ENCODE data around the gene EXOC6B.

Gene EXOC6B

DNA sequence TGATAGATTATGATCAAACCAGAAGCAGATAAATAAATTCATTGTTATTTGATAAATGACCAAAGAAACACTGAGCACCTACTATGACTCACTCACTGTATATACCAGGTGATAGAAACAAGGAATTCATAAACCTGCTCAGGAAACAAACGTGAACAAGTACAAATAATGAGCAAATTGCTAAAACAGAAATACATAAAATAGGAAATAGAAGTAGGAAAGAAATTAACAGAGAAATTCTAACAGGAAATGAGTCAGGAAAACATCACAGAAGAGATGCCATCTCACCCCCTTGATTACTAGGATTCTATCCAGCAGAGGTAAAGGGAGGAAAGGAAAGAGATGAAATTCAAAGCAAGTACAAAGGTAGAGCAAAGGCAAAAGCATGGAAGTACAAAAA is 31.3 kb downstream of the EXOC6B start:
- no peaks in the 10 kb centered on the region for H3K27me3 ChIP-seq (replicated peaks; ENCODE audit: insufficient read depth, low read length)
- no peak for DNase-seq
- H3K9me2 ChIP-seq (replicated peaks; ENCODE audit: insufficient read depth, low read length), result no peaks in the 10 kb centered on the region
- H3K27ac ChIP-seq (ENCODE audit: low read length), result no peak overlapping the region
- no peak overlapping the region for H3K9ac ChIP-seq (ENCODE audit: low read length)
- H3K79me2 ChIP-seq (ENCODE audit: low read length), result no peaks in the 10 kb centered on the region
- peaks cover 9% of the 10 kb centered on the region for H3K4me1 ChIP-seq (ENCODE audit: low read length)
- no peak overlapping the region for H2AFZ ChIP-seq (ENCODE audit: low read length)
- H3K4me3 ChIP-seq (ENCODE audit: low read length), result no peak overlapping the region
- TF ChIP-seq EZH2phosphoT487 (IDR thresholded peaks at IDR 0.05; ENCODE audit: low read length) (no peak), EZH2 (optimal IDR thresholded peaks at IDR 0.05; ENCODE audit: low read depth, low read length) (no peak)
- TF ChIP-seq, protein P1, sequence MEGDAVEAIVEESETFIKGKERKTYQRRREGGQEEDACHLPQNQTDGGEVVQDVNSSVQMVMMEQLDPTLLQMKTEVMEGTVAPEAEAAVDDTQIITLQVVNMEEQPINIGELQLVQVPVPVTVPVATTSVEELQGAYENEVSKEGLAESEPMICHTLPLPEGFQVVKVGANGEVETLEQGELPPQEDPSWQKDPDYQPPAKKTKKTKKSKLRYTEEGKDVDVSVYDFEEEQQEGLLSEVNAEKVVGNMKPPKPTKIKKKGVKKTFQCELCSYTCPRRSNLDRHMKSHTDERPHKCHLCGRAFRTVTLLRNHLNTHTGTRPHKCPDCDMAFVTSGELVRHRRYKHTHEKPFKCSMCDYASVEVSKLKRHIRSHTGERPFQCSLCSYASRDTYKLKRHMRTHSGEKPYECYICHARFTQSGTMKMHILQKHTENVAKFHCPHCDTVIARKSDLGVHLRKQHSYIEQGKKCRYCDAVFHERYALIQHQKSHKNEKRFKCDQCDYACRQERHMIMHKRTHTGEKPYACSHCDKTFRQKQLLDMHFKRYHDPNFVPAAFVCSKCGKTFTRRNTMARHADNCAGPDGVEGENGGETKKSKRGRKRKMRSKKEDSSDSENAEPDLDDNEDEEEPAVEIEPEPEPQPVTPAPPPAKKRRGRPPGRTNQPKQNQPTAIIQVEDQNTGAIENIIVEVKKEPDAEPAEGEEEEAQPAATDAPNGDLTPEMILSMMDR (IDR thresholded peaks at IDR 0.05; ENCODE audit: low read length), result no peak
- no peaks in the 10 kb centered on the region for H3K36me3 ChIP-seq (replicated peaks; ENCODE audit: insufficient read depth, low read length)
- H3K9me3 ChIP-seq (replicated peaks; ENCODE audit: insufficient read depth, low read length), result no peaks in the 10 kb centered on the region
- no peaks in the 10 kb centered on the region for H3F3A ChIP-seq (ENCODE audit: insufficient read depth, low read length)
- H4K20me1 ChIP-seq (ENCODE audit: insufficient read depth, low read length), result no peaks in the 10 kb centered on the region
- no peak overlapping the region for H3K4me2 ChIP-seq (ENCODE audit: low read depth, low read length)

DNA sequence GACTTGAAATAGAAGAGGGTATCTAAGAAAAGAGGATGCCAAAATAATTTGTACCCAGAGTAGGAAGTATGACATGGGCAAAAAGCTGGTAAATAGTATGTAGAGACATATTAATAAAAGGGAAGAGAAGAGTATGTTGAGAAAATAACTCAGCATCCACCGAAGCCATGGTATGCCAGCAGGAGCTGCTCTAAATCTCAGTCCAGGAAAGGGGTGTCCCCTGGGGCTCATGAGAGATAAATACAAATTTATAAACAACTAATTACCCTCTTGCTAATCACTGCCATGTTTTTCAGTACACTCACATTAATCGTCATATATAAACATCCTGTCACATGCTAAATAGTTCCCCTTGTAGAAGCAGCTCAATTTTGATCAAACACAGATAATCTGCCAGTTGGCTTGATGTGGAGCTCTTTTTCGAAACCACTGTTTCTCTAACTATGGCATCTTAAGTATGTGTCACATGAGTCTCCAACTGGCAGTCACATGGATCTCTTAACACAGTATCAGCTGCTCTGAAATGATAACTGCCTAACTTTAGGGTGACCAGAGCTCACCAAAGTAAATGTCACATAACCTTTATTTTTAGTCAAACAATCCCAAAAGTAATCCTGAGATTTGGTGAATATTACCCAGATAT is 31.9 kb downstream of the EXOC6B start:
- no peak overlapping the region for H3K9ac ChIP-seq (ENCODE audit: low read length)
- TF ChIP-seq, protein P1 (IDR thresholded peaks at IDR 0.05; ENCODE audit: low read length), result no peak
- no peak for TF ChIP-seq EZH2 (optimal IDR thresholded peaks at IDR 0.05; ENCODE audit: low read depth, low read length)
- TF ChIP-seq EZH2phosphoT487 (IDR thresholded peaks at IDR 0.05; ENCODE audit: low read length), result no peak
- no peaks in the 10 kb centered on the region for H3K36me3 ChIP-seq (replicated peaks; ENCODE audit: insufficient read depth, low read length)
- H3K79me2 ChIP-seq (ENCODE audit: low read length), result no peaks in the 10 kb centered on the region
- H2AFZ ChIP-seq (ENCODE audit: low read length), result no peak overlapping the region
- no peaks in the 10 kb centered on the region for H3K9me3 ChIP-seq (replicated peaks; ENCODE audit: insufficient read depth, low read length)
- H3K27ac ChIP-seq (ENCODE audit: low read length), result no peak overlapping the region
- peaks cover 9% of the 10 kb centered on the region for H3K4me1 ChIP-seq (ENCODE audit: low read length)
- H4K20me1 ChIP-seq (ENCODE audit: insufficient read depth, low read length), result no peaks in the 10 kb centered on the region
- H3K4me2 ChIP-seq (ENCODE audit: low read depth, low read length), result no peak overlapping the region
- H3F3A ChIP-seq (ENCODE audit: insufficient read depth, low read length), result no peaks in the 10 kb centered on the region
- DNase-seq, result no peak
- no peaks in the 10 kb centered on the region for H3K27me3 ChIP-seq (replicated peaks; ENCODE audit: insufficient read depth, low read length)
- no peaks in the 10 kb centered on the region for H3K9me2 ChIP-seq (replicated peaks; ENCODE audit: insufficient read depth, low read length)
- H3K4me3 ChIP-seq (ENCODE audit: low read length), result no peak overlapping the region

DNA sequence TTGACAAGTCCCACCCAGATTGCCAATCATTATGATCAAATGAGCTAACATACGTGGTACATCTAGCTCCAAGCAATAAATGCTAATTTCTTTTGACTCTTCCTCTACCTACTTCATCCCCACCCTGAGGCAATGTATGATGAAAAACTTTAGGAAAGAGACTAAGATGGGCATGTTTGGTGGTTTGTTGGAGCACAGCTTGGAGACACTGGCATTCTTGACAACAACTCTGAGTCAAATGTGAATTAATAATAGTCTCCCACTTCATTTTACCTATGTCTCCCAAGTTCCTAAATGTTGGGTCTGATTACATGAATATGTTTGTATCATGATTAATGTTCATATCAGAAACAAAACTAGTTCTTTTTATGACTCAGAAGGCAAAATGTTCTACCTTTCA is 36.6 kb downstream of the EXOC6B start:
- H3K4me2 ChIP-seq (ENCODE audit: low read depth, low read length), result no peak overlapping the region
- no peaks in the 10 kb centered on the region for H3K27me3 ChIP-seq (replicated peaks; ENCODE audit: insufficient read depth, low read length)
- no peak for DNase-seq
- peaks cover 9% of the 10 kb centered on the region for H3K4me1 ChIP-seq (ENCODE audit: low read length)
- H3K9ac ChIP-seq (ENCODE audit: low read length), result no peak overlapping the region
- no peaks in the 10 kb centered on the region for H4K20me1 ChIP-seq (ENCODE audit: insufficient read depth, low read length)
- TF ChIP-seq EZH2phosphoT487 (IDR thresholded peaks at IDR 0.05; ENCODE audit: low read length) (no peak), EZH2 (optimal IDR thresholded peaks at IDR 0.05; ENCODE audit: low read depth, low read length) (no peak)
- TF ChIP-seq, protein P1 (IDR thresholded peaks at IDR 0.05; ENCODE audit: low read length), result no peak
- no peak overlapping the region for H3K27ac ChIP-seq (ENCODE audit: low read length)
- no peaks in the 10 kb centered on the region for H3K9me2 ChIP-seq (replicated peaks; ENCODE audit: insufficient read depth, low read length)
- H2AFZ ChIP-seq (ENCODE audit: low read length), result no peak overlapping the region
- no peaks in the 10 kb centered on the region for H3F3A ChIP-seq (ENCODE audit: insufficient read depth, low read length)
- no peaks in the 10 kb centered on the region for H3K79me2 ChIP-seq (ENCODE audit: low read length)
- H3K4me3 ChIP-seq (ENCODE audit: low read length), result no peak overlapping the region
- no peaks in the 10 kb centered on the region for H3K9me3 ChIP-seq (replicated peaks; ENCODE audit: insufficient read depth, low read length)
- no peaks in the 10 kb centered on the region for H3K36me3 ChIP-seq (replicated peaks; ENCODE audit: insufficient read depth, low read length)

Data from MM.1S (cell line).